ENCODE results near the gene DHRS3.

The DHRS3 gene

GRCh38 chr1:12629511-12629956 lies 11.5 kb upstream of the DHRS3 start:
- TF ChIP-seq ZNF274 (IDR thresholded peaks at IDR 0.05; ENCODE audit: low read depth, low read length) (no peak), YY1 (IDR thresholded peaks at IDR 0.05; ENCODE audit: insufficient read depth, insufficient read length) (no peak), SUZ12 (IDR thresholded peaks at IDR 0.05; ENCODE audit: extremely low read depth, insufficient read depth, insufficient read length) (no peak)
- peaks cover 12% of the 10 kb centered on the region; the same call in 1 of the 2 replicates for H3K9me3 ChIP-seq (ENCODE audit: insufficient read depth, low read length)
- peaks cover 10% of the 10 kb centered on the region for H3K4me1 ChIP-seq (ENCODE audit: insufficient read depth, insufficient read length)
- H3K4me3 ChIP-seq (ENCODE audit: insufficient read length, low read depth), result no peak overlapping the region
- H3K36me3 ChIP-seq (ENCODE audit: insufficient read depth, insufficient read length, low read length), result no peaks in the 10 kb centered on the region
- no peaks in the 10 kb centered on the region for H3K27me3 ChIP-seq (ENCODE audit: insufficient read depth, insufficient read length)
- DNase-seq (ENCODE audit: low read depth, low spot score), result no peak
- no peak overlapping the region for H3K9ac ChIP-seq (ENCODE audit: insufficient read length, low read depth)

DNA sequence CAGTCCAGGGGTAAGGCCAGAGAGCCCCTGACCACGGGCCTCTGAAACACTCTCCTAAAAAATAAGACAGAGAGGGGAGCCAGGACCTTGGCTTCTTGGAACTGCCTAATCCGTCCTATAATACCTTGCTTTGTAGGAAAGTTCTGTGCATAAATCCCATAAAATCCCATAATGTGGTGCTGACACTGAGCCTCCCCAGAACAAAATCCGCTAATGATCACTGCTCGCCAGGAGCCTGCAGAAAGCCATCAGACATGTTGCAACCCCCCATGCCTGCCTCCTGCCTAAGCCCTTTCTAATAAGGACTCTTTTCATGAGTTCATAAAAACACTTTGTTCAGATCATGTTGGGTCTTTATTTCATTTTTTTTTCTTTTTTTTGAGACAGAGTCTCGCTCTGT lies 9.3 kb upstream of the DHRS3 start:
- DNase-seq (ENCODE audit: low read depth, low spot score), result no peak
- no peak overlapping the region for H3K4me3 ChIP-seq (ENCODE audit: insufficient read length, low read depth)
- no peaks in the 10 kb centered on the region for H3K27me3 ChIP-seq (ENCODE audit: insufficient read depth, insufficient read length)
- no peak for TF ChIP-seq YY1 (IDR thresholded peaks at IDR 0.05; ENCODE audit: insufficient read depth, insufficient read length)
- TF ChIP-seq ZNF274 (IDR thresholded peaks at IDR 0.05; ENCODE audit: low read depth, low read length), result no peak
- TF ChIP-seq SUZ12 (IDR thresholded peaks at IDR 0.05; ENCODE audit: extremely low read depth, insufficient read depth, insufficient read length), result no peak
- peaks cover 12% of the 10 kb centered on the region; the same call in 1 of the 2 replicates for H3K9me3 ChIP-seq (ENCODE audit: insufficient read depth, low read length)
- H3K36me3 ChIP-seq (ENCODE audit: insufficient read depth, insufficient read length, low read length), result no peaks in the 10 kb centered on the region
- H3K9ac ChIP-seq (ENCODE audit: insufficient read length, low read depth), result no peak overlapping the region
- H3K4me1 ChIP-seq (ENCODE audit: insufficient read depth, insufficient read length), result peaks cover 10% of the 10 kb centered on the region

DNA sequence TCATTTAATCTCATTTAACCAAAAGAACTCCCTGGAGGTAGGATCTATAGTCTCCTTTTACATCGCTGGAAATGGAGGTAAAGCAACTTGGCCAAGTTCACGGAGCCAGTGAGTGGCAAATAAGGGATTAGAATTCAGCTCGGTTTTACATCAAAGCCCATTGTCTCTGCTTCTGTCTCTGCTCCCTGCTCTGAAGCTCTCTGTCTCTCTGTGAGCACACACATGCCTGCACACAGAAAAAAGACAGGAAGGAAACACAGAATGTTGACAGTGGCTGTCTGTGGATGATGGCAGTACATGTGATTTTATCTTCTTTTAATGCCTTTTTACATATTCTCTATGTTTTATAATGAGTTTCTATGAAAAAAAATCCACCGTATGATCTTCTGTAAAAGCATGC lies 8.9 kb upstream of the DHRS3 start:
- no peak for DNase-seq (ENCODE audit: low read depth, low spot score)
- no peaks in the 10 kb centered on the region for H3K27me3 ChIP-seq (ENCODE audit: insufficient read depth, insufficient read length)
- TF ChIP-seq SUZ12 (IDR thresholded peaks at IDR 0.05; ENCODE audit: extremely low read depth, insufficient read depth, insufficient read length) (no peak), YY1 (IDR thresholded peaks at IDR 0.05; ENCODE audit: insufficient read depth, insufficient read length) (no peak), ZNF274 (IDR thresholded peaks at IDR 0.05; ENCODE audit: low read depth, low read length) (no peak)
- H3K36me3 ChIP-seq (ENCODE audit: insufficient read depth, insufficient read length, low read length), result no peaks in the 10 kb centered on the region
- peaks cover 12% of the 10 kb centered on the region; the same call in 1 of the 2 replicates for H3K9me3 ChIP-seq (ENCODE audit: insufficient read depth, low read length)
- H3K4me1 ChIP-seq (ENCODE audit: insufficient read depth, insufficient read length), result peaks cover 11% of the 10 kb centered on the region
- H3K9ac ChIP-seq (ENCODE audit: insufficient read length, low read depth), result no peak overlapping the region
- H3K4me3 ChIP-seq (ENCODE audit: insufficient read length, low read depth), result no peak overlapping the region

DNA sequence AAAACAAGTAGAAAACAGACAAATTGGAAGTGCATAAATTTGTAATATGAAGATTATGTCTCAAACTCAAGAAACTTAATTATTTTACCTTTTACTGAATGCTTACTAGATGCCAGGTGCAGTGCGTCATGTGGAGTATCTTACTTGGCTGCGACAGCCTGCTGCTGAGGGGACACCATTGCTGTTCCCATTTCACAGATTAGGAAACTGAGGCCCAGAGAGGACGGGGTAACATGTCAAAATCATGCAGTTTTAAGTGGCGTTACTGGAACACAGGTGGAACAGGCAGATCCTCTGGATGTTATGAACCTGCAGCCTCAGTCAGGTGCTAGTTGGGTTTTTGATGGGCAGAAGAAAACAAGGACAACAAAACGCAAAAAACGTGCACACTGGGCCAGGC lies 7.3 kb upstream of the DHRS3 start:
- no peak overlapping the region for H3K9ac ChIP-seq (ENCODE audit: insufficient read length, low read depth)
- DNase-seq (ENCODE audit: low read depth, low spot score), result no peak
- no peaks in the 10 kb centered on the region for H3K27me3 ChIP-seq (ENCODE audit: insufficient read depth, insufficient read length)
- H3K9me3 ChIP-seq (ENCODE audit: insufficient read depth, low read length), result 0 out of 2 replicates have a peak, but pooled peaks cover 2% of the 10 kb centered on the region
- H3K36me3 ChIP-seq (ENCODE audit: insufficient read depth, insufficient read length, low read length), result no peaks in the 10 kb centered on the region
- no peak overlapping the region for H3K4me3 ChIP-seq (ENCODE audit: insufficient read length, low read depth)
- peaks cover 9% of the 10 kb centered on the region for H3K4me1 ChIP-seq (ENCODE audit: insufficient read depth, insufficient read length)
- TF ChIP-seq YY1 (IDR thresholded peaks at IDR 0.05; ENCODE audit: insufficient read depth, insufficient read length) (no peak), SUZ12 (IDR thresholded peaks at IDR 0.05; ENCODE audit: extremely low read depth, insufficient read depth, insufficient read length) (no peak), ZNF274 (IDR thresholded peaks at IDR 0.05; ENCODE audit: low read depth, low read length) (no peak)

- H3K9ac ChIP-seq (ENCODE audit: insufficient read length, low read depth), result no peak overlapping the region
- TF ChIP-seq ZNF274 (IDR thresholded peaks at IDR 0.05; ENCODE audit: low read depth, low read length) (no peak), YY1 (IDR thresholded peaks at IDR 0.05; ENCODE audit: insufficient read depth, insufficient read length) (no peak), SUZ12 (IDR thresholded peaks at IDR 0.05; ENCODE audit: extremely low read depth, insufficient read depth, insufficient read length) (no peak)
- no peaks in the 10 kb centered on the region for H3K9me3 ChIP-seq (ENCODE audit: insufficient read depth, low read length)
- H3K36me3 ChIP-seq (ENCODE audit: insufficient read depth, insufficient read length, low read length), result no peaks in the 10 kb centered on the region
- no peak for DNase-seq (ENCODE audit: low read depth, low spot score)
- no peak overlapping the region for H3K4me3 ChIP-seq (ENCODE audit: insufficient read length, low read depth)
- peaks cover 8% of the 10 kb centered on the region for H3K4me1 ChIP-seq (ENCODE audit: insufficient read depth, insufficient read length)
- H3K27me3 ChIP-seq (ENCODE audit: insufficient read depth, insufficient read length), result no peaks in the 10 kb centered on the region
Measured at GRCh38 chr1:12622506-12622905, 4.5 kb upstream of the DHRS3 start.

GRCh38 chr1:12621346-12622335 lies 3.6 kb upstream of the DHRS3 start:
- H3K27me3 ChIP-seq (ENCODE audit: insufficient read depth, insufficient read length), result no peaks in the 10 kb centered on the region
- H3K9me3 ChIP-seq (ENCODE audit: insufficient read depth, low read length), result no peaks in the 10 kb centered on the region
- H3K9ac ChIP-seq (ENCODE audit: insufficient read length, low read depth), result no peak overlapping the region
- no peak overlapping the region for H3K4me3 ChIP-seq (ENCODE audit: insufficient read length, low read depth)
- TF ChIP-seq SUZ12 (IDR thresholded peaks at IDR 0.05; ENCODE audit: extremely low read depth, insufficient read depth, insufficient read length) (no peak), YY1 (IDR thresholded peaks at IDR 0.05; ENCODE audit: insufficient read depth, insufficient read length) (no peak), ZNF274 (IDR thresholded peaks at IDR 0.05; ENCODE audit: low read depth, low read length) (no peak)
- peaks cover 8% of the 10 kb centered on the region for H3K4me1 ChIP-seq (ENCODE audit: insufficient read depth, insufficient read length)
- no peak for DNase-seq (ENCODE audit: low read depth, low spot score)
- H3K36me3 ChIP-seq (ENCODE audit: insufficient read depth, insufficient read length, low read length), result no peaks in the 10 kb centered on the region

GRCh38 chr1:12620931-12621330 lies 2.9 kb upstream of the DHRS3 start:
- no peak for TF ChIP-seq SUZ12 (IDR thresholded peaks at IDR 0.05; ENCODE audit: extremely low read depth, insufficient read depth, insufficient read length)
- TF ChIP-seq YY1 (IDR thresholded peaks at IDR 0.05; ENCODE audit: insufficient read depth, insufficient read length), result no peak
- TF ChIP-seq ZNF274 (IDR thresholded peaks at IDR 0.05; ENCODE audit: low read depth, low read length), result no peak
- H3K9ac ChIP-seq (ENCODE audit: insufficient read length, low read depth), result no peak overlapping the region
- H3K9me3 ChIP-seq (ENCODE audit: insufficient read depth, low read length), result no peaks in the 10 kb centered on the region
- DNase-seq (ENCODE audit: low read depth, low spot score), result no peak
- H3K36me3 ChIP-seq (ENCODE audit: insufficient read depth, insufficient read length, low read length), result no peaks in the 10 kb centered on the region
- peaks cover 9% of the 10 kb centered on the region for H3K4me1 ChIP-seq (ENCODE audit: insufficient read depth, insufficient read length)
- no peaks in the 10 kb centered on the region for H3K27me3 ChIP-seq (ENCODE audit: insufficient read depth, insufficient read length)
- no peak overlapping the region for H3K4me3 ChIP-seq (ENCODE audit: insufficient read length, low read depth)
